ENCODE measurements around the gene POLD2.

Gene POLD2

GRCh38 chr7:44098092-44099068, 25.0 kb downstream of the POLD2 start:
- Histone ChIP-seq H3K9me3 (ENCODE audit: control extremely low read depth in 1 of 5, control insufficient read depth in 4 of 5, insufficient read depth in 2 of 5, low read depth in 1 of 5, low read length in 4 of 5) (no peaks in the 10 kb centered on the region), H3K4me3 (ENCODE audit: control insufficient read depth in 1 of 7, extremely low read depth in 1 of 7, insufficient read depth in 4 of 7, low read depth in 2 of 7, low read length in 6 of 7) (no peak overlapping the region), H3K27me3 (replicated peaks in 2 of 5; ENCODE audit: control insufficient read depth in 4 of 5, insufficient read depth in 5 of 5, low read length in 4 of 5) (no peaks in the 10 kb centered on the region), H3K4me1 (ENCODE audit: control extremely low read depth in 1 of 4, control insufficient read depth in 4 of 4, insufficient read depth in 4 of 4, low read length in 3 of 4) (peaks cover 9 to 28% (median 20%) of the 10 kb centered on the region in 4 experiments), H3K27ac (ENCODE audit: insufficient read depth in 1 of 2, low read depth in 1 of 2, low read length in 2 of 2, poor library complexity in 1 of 2, severe bottlenecking in 2 of 2) (no peak overlapping the region), H3K36me3 (ENCODE audit: control insufficient read depth in 4 of 4, insufficient read depth in 4 of 4, low read length in 3 of 4) (no peaks in the 10 kb centered on the region)
- DNase-seq, result no peak
- WGBS (ENCODE audit: insufficient coverage), result 98% methylated on average over 5 of the region's 6 CpGs
- CTCF ChIA-PET, result interaction anchor here (0.8 to 1.6 kb wide), 9 partner anchors 8 to 99 kb away, joined by 3 to 7 read pairs (median 4); no protein-coding TSS in a partner anchor
- POLR2A ChIA-PET, result interaction anchor here (1.0 to 1.1 kb wide), 2 partner anchors 18 to 103 kb away, joined by 3 to 4 read pairs; partner anchors contain the start of gene YKT6

DNA sequence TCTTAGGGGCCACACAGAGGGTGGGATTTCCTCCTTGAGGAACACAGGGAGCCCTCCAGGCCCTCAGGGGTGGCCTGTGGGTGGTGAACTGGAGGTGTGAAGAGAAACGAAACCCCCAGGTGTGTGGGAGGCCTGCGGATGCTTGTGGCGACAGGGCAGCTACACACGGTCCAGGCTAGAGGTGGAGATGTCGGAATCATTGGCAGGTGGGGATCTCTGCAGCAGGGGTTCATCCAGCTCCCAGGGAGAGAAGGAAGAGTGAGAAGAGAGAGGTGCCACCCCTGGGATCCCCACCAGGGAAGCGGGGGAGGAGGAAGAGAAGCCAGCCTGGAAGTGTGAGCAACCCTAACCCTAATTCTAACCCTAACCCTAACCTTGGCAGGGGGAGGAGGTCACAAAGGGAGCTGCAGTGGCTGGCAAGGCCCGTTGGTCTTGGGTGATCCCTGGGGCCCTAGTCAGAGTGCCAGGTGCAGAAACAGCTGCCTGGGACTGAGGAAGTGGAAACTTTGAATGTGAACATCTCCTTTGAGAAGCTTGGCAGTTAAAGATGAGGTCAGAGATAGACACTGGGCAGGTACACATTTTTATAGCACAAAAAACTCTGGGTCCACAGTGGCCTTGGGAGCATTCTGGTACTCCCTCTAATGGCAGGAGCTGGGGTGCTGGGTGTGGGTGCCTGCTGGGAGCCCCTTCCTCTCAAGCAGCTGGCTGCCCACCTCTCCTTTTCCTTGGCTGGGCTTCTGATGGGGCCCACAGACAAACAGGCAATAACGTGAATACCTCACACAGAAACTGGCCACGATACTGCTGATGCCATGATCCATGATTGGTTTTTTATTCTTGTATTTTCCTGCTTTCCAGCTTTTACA, 26.1 kb downstream of the POLD2 start:
- Histone ChIP-seq H3K4me1 (ENCODE audit: control extremely low read depth in 1 of 4, control insufficient read depth in 4 of 4, insufficient read depth in 4 of 4, low read length in 3 of 4) (peaks cover 9 to 20% (median 16%) of the 10 kb centered on the region in 4 experiments), H3K4me3 (ENCODE audit: control insufficient read depth in 1 of 7, extremely low read depth in 1 of 7, insufficient read depth in 4 of 7, low read depth in 2 of 7, low read length in 6 of 7) (no peak overlapping the region), H3K36me3 (ENCODE audit: control insufficient read depth in 4 of 4, insufficient read depth in 4 of 4, low read length in 3 of 4) (no peaks in the 10 kb centered on the region), H3K27me3 (replicated peaks in 2 of 5; ENCODE audit: control insufficient read depth in 4 of 5, insufficient read depth in 5 of 5, low read length in 4 of 5) (no peaks in the 10 kb centered on the region), H3K27ac (ENCODE audit: insufficient read depth in 1 of 2, low read depth in 1 of 2, low read length in 2 of 2, poor library complexity in 1 of 2, severe bottlenecking in 2 of 2) (no peak overlapping the region), H3K9me3 (ENCODE audit: control extremely low read depth in 1 of 5, control insufficient read depth in 4 of 5, insufficient read depth in 2 of 5, low read depth in 1 of 5, low read length in 4 of 5) (no peaks in the 10 kb centered on the region)
- ChIA-PET CTCF (interaction anchor here (1.0 to 1.6 kb wide), 5 partner anchors 9 to 31 kb away, joined by 3 to 6 read pairs (median 4); no protein-coding TSS in a partner anchor), POLR2A (interaction anchor here (1.1 kb wide), 1 partner anchor 16 kb away, joined by 4 read pairs; no protein-coding TSS in a partner anchor)
- DNase-seq, result peak in 2 of 3 donors; percentile 78 to 85
- 69% methylated on average over 6 of the region's 9 CpGs for WGBS (ENCODE audit: insufficient coverage)

GRCh38 chr7:44096326-44096881, 26.9 kb downstream of the POLD2 start:
- Histone ChIP-seq H3K4me3 (ENCODE audit: control insufficient read depth in 1 of 7, extremely low read depth in 1 of 7, insufficient read depth in 4 of 7, low read depth in 2 of 7, low read length in 6 of 7) (no peak overlapping the region), H3K9me3 (ENCODE audit: control extremely low read depth in 1 of 5, control insufficient read depth in 4 of 5, insufficient read depth in 2 of 5, low read depth in 1 of 5, low read length in 4 of 5) (no peaks in the 10 kb centered on the region), H3K27ac (ENCODE audit: insufficient read depth in 1 of 2, low read depth in 1 of 2, low read length in 2 of 2, poor library complexity in 1 of 2, severe bottlenecking in 2 of 2) (no peak overlapping the region), H3K36me3 (ENCODE audit: control insufficient read depth in 4 of 4, insufficient read depth in 4 of 4, low read length in 3 of 4) (no peaks in the 10 kb centered on the region), H3K4me1 (ENCODE audit: control extremely low read depth in 1 of 4, control insufficient read depth in 4 of 4, insufficient read depth in 4 of 4, low read length in 3 of 4) (peaks cover 9 to 20% (median 16%) of the 10 kb centered on the region in 4 experiments), H3K27me3 (replicated peaks in 2 of 5; ENCODE audit: control insufficient read depth in 4 of 5, insufficient read depth in 5 of 5, low read length in 4 of 5) (no peaks in the 10 kb centered on the region)
- ChIA-PET POLR2A (no interaction called here), CTCF (interaction anchor here (1.0 kb wide), 1 partner anchor 25 kb away, joined by 3 read pairs; no protein-coding TSS in a partner anchor)
- no peak for DNase-seq
- 97% methylated on average over 8 of the region's 8 CpGs for WGBS (ENCODE audit: insufficient coverage)

DNA sequence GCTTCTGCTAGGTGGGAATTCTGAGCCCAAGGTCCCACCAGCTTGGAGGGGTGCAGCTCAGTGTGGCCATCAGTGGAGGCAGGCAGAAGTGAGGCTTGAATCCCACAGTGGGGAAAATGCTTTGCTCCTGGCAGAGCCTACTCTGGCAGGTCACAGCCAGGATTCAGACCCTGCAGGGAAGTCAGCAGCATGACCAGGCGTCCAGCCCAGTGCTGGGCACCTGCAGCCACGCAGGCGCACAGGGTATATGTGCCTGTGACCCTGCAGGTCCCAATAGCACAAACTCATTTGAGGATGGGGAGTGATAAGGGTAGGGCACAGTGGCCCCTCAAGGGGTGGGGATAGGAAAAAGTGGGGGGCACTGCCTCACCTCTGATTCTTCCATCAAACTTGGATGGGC, 27.6 kb downstream of the POLD2 start:
- H3K36me3 ChIP-seq (ENCODE audit: control insufficient read depth in 4 of 4, insufficient read depth in 4 of 4, low read length in 3 of 4), result no peaks in the 10 kb centered on the region
- 100% methylated on average over 2 of the region's 3 CpGs for WGBS (ENCODE audit: insufficient coverage)
- POLR2A ChIA-PET, result no interaction called here
- no peak overlapping the region for H3K4me3 ChIP-seq (ENCODE audit: control insufficient read depth in 1 of 7, extremely low read depth in 1 of 7, insufficient read depth in 4 of 7, low read depth in 2 of 7, low read length in 6 of 7)
- H3K27ac ChIP-seq (ENCODE audit: insufficient read depth in 1 of 2, low read depth in 1 of 2, low read length in 2 of 2, poor library complexity in 1 of 2, severe bottlenecking in 2 of 2), result no peak overlapping the region
- no peak for DNase-seq
- no peaks in the 10 kb centered on the region for H3K27me3 ChIP-seq (replicated peaks in 2 of 5; ENCODE audit: control insufficient read depth in 4 of 5, insufficient read depth in 5 of 5, low read length in 4 of 5)
- CTCF ChIA-PET, result no interaction called here
- peaks cover 9 to 20% (median 16%) of the 10 kb centered on the region in 4 experiments for H3K4me1 ChIP-seq (ENCODE audit: control extremely low read depth in 1 of 4, control insufficient read depth in 4 of 4, insufficient read depth in 4 of 4, low read length in 3 of 4)
- no peaks in the 10 kb centered on the region for H3K9me3 ChIP-seq (ENCODE audit: control extremely low read depth in 1 of 5, control insufficient read depth in 4 of 5, insufficient read depth in 2 of 5, low read depth in 1 of 5, low read length in 4 of 5)

GRCh38 chr7:44094883-44095592, 28.3 kb downstream of the POLD2 start:
- Histone ChIP-seq H3K27me3 (replicated peaks in 2 of 5; ENCODE audit: control insufficient read depth in 4 of 5, insufficient read depth in 5 of 5, low read length in 4 of 5) (no peaks in the 10 kb centered on the region), H3K36me3 (ENCODE audit: control insufficient read depth in 4 of 4, insufficient read depth in 4 of 4, low read length in 3 of 4) (no peaks in the 10 kb centered on the region), H3K27ac (ENCODE audit: insufficient read depth in 1 of 2, low read depth in 1 of 2, low read length in 2 of 2, poor library complexity in 1 of 2, severe bottlenecking in 2 of 2) (no peak overlapping the region), H3K9me3 (ENCODE audit: control extremely low read depth in 1 of 5, control insufficient read depth in 4 of 5, insufficient read depth in 2 of 5, low read depth in 1 of 5, low read length in 4 of 5) (no peaks in the 10 kb centered on the region), H3K4me1 (ENCODE audit: control extremely low read depth in 1 of 4, control insufficient read depth in 4 of 4, insufficient read depth in 4 of 4, low read length in 3 of 4) (peaks cover 9 to 18% (median 16%) of the 10 kb centered on the region in 4 experiments), H3K4me3 (ENCODE audit: control insufficient read depth in 1 of 7, extremely low read depth in 1 of 7, insufficient read depth in 4 of 7, low read depth in 2 of 7, low read length in 6 of 7) (no peak overlapping the region)
- WGBS (ENCODE audit: insufficient coverage), result 100% methylated on average over 2 of the region's 2 CpGs
- POLR2A ChIA-PET, result no interaction called here
- DNase-seq, result no peak
- CTCF ChIA-PET, result no interaction called here

DNA sequence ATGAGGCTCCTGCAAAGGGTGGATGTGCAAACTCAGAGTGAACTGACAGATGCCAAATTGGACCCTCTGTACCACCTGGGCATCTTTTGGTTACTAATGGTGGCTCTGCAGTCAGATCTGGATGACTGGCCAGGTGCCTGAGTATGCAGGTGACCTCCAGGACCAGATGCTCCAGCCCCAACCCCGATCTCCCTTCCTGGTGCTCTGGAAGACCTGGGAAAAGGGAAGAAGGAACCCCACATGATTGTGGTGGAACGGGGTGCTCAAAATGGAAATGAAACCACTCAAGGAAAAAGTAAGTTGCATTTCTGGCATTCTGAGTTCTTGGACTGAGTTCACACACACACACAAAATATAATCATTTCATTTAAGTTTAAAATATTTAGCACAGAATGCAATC, 29.0 kb downstream of the POLD2 start:
- ChIA-PET CTCF (no interaction called here), POLR2A (no interaction called here)
- peaks cover 7 to 18% (median 14%) of the 10 kb centered on the region in 4 experiments for H3K4me1 ChIP-seq (ENCODE audit: control extremely low read depth in 1 of 4, control insufficient read depth in 4 of 4, insufficient read depth in 4 of 4, low read length in 3 of 4)
- no peak for DNase-seq
- H3K9me3 ChIP-seq (ENCODE audit: control extremely low read depth in 1 of 5, control insufficient read depth in 4 of 5, insufficient read depth in 2 of 5, low read depth in 1 of 5, low read length in 4 of 5), result no peaks in the 10 kb centered on the region
- no peak overlapping the region for H3K27ac ChIP-seq (ENCODE audit: insufficient read depth in 1 of 2, low read depth in 1 of 2, low read length in 2 of 2, poor library complexity in 1 of 2, severe bottlenecking in 2 of 2)
- no peaks in the 10 kb centered on the region for H3K36me3 ChIP-seq (ENCODE audit: control insufficient read depth in 4 of 4, insufficient read depth in 4 of 4, low read length in 3 of 4)
- no CpG with 5 or more reads among the region's 2 CpGs for WGBS (ENCODE audit: insufficient coverage)
- no peak overlapping the region for H3K4me3 ChIP-seq (ENCODE audit: control insufficient read depth in 1 of 7, extremely low read depth in 1 of 7, insufficient read depth in 4 of 7, low read depth in 2 of 7, low read length in 6 of 7)
- H3K27me3 ChIP-seq (replicated peaks in 2 of 5; ENCODE audit: control insufficient read depth in 4 of 5, insufficient read depth in 5 of 5, low read length in 4 of 5), result no peaks in the 10 kb centered on the region
